ENCODE data around the gene HDGFL1.

HDGFL1 gene

DNA sequence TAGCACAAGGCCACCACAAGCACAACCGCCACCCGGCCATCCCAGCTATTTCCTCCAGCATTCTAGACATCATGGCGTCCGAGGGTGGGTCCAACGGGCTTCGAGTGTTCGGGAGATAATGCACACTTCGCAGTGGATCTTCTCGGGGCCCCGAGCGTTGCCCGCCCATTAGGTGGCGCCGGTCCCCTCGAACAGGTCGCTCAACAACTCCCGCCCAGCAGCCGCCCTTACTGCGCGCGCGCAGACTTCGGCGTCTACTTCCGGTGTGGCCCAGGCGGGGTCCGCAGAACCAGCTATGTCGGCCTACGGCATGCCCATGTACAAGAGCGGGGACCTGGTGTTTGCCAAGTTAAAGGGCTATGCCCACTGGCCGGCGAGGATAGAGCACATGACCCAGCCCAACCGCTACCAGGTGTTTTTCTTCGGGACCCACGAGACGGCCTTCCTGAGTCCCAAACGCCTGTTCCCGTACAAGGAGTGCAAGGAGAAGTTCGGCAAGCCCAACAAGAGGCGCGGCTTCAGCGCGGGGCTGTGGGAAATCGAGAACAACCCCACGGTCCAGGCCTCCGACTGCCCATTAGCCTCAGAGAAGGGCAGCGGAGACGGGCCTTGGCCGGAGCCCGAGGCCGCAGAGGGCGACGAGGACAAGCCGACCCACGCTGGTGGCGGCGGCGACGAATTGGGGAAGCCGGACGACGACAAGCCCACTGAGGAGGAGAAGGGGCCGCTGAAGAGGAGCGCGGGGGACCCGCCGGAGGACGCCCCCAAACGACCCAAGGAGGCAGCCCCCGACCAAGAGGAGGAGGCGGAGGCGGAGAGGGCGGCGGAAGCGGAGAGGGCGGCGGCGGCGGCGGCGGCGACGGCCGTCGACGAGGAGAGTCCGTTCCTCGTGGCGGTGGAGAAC is at the start of gene HDGFL1:
Gene HDGFL1 (plus strand): TSS at position 286 of the 904 bp plus-strand sequence. CDS start 10 bp downstream, at position 296.
- no peak within 1 kb of the TSS for H3K4me3 ChIP-seq (ENCODE audit: low read length)
- TF ChIP-seq ZNF274 (IDR thresholded peaks at IDR 0.05; ENCODE audit: low read depth, low read length) = no peak

DNA sequence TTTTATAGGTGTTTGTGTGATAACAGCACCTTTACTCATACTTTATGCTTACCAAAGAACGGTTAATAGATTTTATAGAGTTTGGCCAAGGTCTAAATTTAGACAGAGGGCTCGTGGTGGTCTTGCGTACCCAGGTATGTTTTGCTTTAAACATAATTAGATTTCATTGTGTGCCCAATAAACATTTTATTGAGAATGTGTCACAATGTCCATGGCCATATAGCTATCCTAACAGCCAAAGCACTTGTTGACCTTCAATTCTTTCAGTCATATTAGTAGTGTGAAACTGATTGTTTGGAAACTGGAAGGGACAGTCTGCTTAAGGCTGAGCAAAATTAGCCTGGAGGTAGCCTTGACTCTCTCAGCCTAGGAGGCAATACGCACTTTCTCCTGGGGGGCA is 48.3 kb upstream of the HDGFL1 start:
- H3K4me3 ChIP-seq (ENCODE audit: low read length) = no peak overlapping the region
- TF ChIP-seq ZNF274 (IDR thresholded peaks at IDR 0.05; ENCODE audit: low read depth, low read length) = no peak

DNA sequence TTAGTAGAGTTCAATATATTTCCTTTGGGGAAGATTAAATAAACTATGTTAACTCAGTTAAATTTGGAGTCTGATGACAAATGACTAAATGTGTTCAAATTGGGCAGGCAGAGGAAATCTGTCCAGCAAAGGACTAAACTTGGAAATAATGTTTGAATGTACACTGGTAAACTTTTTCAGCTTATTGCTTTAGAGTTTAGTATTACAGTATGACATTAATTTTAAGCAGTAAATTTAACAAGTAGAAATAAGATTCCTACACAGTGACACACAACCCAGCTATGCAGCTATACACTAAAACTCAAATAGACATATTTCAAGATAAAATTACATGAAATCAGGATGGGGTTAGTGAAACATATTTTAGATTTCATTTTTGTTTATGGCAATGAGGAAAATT is 42.6 kb upstream of the HDGFL1 start:
- no peak overlapping the region for H3K4me3 ChIP-seq (ENCODE audit: low read length)
- TF ChIP-seq ZNF274 (IDR thresholded peaks at IDR 0.05; ENCODE audit: low read depth, low read length) = no peak

DNA sequence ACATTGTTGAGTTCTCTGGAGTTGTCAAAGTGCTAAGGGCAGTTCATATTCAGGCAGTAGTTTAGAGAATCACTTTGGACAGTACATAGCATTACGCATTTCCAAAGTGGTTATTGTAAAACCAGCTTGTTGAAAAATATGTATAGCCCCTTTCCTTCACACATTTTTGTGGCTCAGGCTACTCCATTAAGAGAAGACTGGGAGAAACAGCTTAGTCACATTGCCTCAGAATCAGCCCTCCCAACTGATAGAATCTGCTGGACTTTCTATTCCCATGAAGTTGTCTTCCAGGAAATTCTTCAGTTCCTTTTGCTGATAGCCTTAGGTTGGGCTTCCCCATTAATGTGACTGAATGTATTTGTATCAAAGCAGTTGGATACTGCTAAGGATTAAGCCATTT is 39.5 kb upstream of the HDGFL1 start:
- TF ChIP-seq ZNF274 (IDR thresholded peaks at IDR 0.05; ENCODE audit: low read depth, low read length) = no peak
- no peak overlapping the region for H3K4me3 ChIP-seq (ENCODE audit: low read length)

DNA sequence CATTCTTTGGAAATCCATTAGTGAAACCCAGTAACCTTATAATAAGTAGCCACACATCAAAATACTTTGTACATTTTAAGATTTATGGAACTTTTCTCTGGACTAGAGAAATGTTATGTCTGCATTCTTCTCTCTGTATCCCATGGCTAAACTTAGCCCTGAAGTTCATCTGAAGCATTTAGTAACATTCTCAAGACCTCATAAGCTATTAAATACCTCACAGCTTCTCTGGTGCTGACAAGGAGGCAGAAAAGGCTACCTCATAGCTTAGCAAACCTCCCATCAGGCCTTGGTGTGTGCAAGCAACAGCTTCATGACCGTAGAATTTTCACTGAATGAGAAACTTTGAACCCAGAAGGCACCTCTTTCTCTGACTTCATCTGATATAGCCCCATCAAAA is 38.9 kb upstream of the HDGFL1 start:
- no peak overlapping the region for H3K4me3 ChIP-seq (ENCODE audit: low read length)
- no peak for TF ChIP-seq ZNF274 (IDR thresholded peaks at IDR 0.05; ENCODE audit: low read depth, low read length)

DNA sequence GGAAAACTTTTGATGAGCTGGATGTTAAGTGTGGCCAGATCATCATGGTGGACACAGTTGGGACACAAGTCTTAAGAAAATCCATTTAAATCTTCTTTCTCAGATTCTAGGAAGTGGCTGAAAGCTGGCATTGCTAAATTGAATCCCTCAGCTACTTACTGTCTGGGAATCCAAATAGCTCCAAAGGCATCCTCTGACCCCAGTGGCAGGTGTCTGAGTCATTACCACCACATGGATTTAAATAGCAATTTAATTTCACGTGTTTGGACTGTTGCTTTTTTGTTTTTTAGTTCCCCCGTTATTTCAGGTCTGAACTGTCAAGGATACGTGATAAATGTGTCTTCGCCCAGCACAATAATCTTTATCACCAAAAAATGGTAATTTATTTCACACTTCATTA is 33.2 kb upstream of the HDGFL1 start:
- H3K4me3 ChIP-seq (ENCODE audit: low read length) = no peak overlapping the region
- TF ChIP-seq ZNF274 (IDR thresholded peaks at IDR 0.05; ENCODE audit: low read depth, low read length) = no peak

DNA sequence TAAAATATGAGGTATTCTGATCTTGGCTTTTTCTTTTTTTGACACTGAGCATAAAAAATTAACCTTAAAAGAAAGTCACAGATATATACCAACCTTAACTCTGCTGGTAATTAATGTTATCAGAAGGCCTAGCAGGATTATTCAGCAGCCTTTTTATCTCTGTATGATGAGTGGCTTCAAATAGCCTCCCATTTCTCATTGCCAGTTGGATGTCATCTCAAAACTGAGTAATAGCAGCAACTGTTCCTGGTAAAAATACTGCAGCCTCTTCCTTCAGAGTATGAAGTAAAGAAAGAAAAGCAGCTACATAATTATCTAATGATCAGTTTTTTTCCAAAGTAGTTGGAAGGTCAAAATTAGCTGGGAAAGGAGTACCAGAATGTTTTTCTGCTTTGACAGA is 24.9 kb upstream of the HDGFL1 start:
- no peak overlapping the region for H3K4me3 ChIP-seq (ENCODE audit: low read length)
- no peak for TF ChIP-seq ZNF274 (IDR thresholded peaks at IDR 0.05; ENCODE audit: low read depth, low read length)

DNA sequence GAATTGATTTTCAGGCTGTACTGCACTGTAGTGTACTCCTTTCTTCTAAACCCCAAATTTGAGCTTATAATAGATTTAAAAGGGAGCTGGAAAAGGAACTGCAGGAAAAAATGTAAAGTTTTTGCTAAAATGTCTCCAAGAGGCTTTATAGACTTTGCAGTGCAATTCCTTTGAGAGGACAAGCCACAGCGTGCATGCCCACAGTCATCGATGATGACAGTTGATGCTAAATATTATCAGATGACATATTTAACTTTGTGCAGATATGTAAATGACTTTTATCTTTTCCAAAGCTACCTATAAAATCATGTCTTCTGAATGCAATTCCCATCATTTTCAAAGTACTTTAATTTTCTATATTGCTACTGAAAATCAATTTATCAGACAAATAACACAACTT is 24.3 kb upstream of the HDGFL1 start:
- H3K4me3 ChIP-seq (ENCODE audit: low read length) = no peak overlapping the region
- no peak for TF ChIP-seq ZNF274 (IDR thresholded peaks at IDR 0.05; ENCODE audit: low read depth, low read length)

DNA sequence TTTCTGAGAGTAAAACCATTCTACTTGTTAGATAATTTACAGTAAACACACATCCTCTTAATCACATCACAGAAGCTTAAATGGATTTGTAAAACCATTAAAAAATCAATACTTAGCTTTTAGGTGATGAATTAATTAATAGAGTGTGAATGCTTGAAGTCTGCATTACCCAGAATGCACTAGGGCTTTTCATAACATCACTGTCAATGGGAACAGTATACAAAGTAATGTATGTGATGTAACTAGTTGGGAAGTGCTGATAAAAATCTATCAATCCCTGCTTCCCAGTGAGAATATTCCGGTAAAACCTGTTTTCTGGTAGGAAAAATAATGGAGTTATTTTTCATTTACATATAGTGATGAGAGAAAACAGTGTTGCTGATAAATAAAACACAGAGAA is 23.1 kb upstream of the HDGFL1 start:
- H3K4me3 ChIP-seq (ENCODE audit: low read length) = no peak overlapping the region
- no peak for TF ChIP-seq ZNF274 (IDR thresholded peaks at IDR 0.05; ENCODE audit: low read depth, low read length)

DNA sequence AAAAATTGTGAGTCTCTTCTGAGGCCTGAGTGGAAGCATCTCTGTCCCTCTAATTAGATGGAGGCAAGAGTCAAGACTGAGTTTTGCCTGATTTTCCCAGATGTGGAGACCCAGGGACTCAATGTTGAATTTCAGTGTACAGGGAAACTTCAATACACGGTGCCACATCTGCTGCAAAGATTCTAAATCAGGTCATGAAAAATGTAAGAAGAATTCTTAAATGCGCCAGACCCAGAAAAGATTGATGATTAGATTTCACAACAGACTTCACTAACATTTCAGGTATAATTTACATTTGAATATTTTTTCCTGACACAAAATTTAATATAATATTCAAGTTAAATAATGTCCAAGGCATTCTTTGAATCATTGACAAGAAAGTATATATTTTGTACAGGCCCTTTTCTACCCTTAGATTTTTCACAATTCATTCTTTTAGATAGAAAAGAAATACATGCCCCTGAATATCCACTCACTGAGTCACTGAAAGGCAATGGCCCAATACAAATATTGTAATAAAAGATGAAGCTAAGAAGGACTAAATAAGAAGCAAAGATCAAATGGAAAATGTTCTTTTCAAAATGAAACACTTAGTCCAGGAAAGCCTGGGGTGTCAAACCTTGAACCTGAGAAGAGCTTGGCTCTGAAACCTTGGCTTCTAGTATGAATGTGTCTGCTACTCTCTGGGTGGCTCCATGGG is 18.2 kb upstream of the HDGFL1 start:
- H3K4me3 ChIP-seq (ENCODE audit: low read length) = no peak overlapping the region
- no peak for TF ChIP-seq ZNF274 (IDR thresholded peaks at IDR 0.05; ENCODE audit: low read depth, low read length)

DNA sequence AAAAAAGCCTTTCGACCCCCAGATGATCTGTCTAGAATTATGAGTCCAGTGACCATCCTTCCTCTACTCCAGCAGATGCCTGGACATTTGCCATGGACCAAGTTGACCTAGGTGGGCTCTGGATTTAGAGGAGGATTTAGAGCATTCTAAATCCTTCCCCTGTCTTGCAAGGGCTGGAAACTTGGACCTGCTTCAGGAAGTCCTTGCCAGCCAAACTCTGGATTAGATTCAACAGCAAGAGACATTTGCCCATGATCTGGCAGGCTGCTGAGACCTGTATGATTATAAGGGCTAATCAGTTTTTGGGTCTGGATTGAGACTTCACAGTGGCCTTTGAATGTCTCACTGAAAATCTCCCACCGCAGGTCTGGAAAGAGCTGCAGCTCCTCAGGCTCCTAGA is 13.1 kb upstream of the HDGFL1 start:
- TF ChIP-seq ZNF274 (IDR thresholded peaks at IDR 0.05; ENCODE audit: low read depth, low read length) = no peak
- H3K4me3 ChIP-seq (ENCODE audit: low read length) = no peak overlapping the region

DNA sequence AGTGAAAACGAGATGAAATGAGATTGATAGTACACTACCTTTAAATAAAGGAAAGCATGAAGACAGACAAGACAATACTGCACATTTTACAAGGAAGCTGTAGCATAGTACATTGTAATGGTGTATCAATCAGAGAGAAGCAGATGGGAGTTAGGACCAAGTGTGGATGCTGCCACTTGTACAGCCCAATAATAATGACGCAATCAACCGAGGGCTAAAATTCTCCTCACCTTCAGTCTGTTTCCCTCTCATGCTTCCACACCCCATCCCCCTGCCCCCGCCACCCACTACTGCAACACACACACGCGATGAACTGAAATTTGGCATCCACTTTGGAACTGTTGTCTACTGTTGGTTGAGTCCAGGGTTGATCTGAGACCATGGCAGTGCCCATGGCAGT is 12.4 kb upstream of the HDGFL1 start:
- TF ChIP-seq ZNF274 (IDR thresholded peaks at IDR 0.05; ENCODE audit: low read depth, low read length) = no peak
- H3K4me3 ChIP-seq (ENCODE audit: low read length) = no peak overlapping the region

DNA sequence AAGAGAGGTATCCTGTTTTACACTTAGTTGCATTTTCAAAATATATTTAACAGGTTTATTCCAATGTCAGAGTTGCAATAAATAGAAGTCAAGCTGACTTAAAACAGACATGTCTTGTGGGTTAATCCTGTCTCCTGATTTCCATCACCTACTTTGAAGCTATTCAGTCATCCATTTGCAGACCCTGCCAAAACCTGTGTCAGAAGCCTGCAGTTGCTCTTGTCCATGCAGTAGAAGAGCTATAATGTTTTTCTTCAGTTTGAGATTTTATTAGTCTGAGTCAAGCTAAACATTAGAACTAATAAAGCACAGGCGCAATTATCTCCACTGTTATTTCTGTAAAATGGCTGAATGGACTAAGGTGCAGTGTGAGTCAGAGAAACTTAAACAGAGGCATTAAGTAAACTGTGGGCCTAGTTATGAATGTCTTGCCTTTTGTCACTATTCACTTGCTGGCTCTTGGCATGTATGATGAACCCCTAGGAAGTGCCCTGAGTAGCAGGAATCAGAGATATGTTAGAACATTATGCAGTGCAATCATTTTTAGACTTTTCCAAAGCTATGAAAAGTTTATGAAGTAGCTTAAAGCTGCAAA is 11.0 kb upstream of the HDGFL1 start:
- no peak for TF ChIP-seq ZNF274 (IDR thresholded peaks at IDR 0.05; ENCODE audit: low read depth, low read length)
- no peak overlapping the region for H3K4me3 ChIP-seq (ENCODE audit: low read length)

DNA sequence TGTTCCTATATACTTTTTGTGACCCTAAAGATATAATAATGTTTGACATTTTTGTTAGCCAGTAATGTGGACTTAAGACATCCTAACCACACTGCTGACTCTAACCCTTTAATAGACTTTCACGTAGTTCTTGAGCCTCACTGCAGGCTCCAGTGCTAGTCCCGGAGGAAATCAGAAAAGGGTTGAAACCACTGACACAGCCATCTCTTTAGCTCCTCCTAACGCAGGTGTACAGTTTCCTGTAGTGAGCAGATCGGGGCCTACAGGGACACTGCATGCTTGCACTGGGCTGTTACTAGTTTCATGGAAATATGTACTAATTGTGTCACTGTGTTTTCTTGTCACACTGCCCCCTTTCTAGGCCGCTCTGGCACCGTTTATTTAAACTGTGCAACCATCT is 512 bp upstream of the HDGFL1 start:
- no peak overlapping the region for H3K4me3 ChIP-seq (ENCODE audit: low read length)
- TF ChIP-seq ZNF274 (IDR thresholded peaks at IDR 0.05; ENCODE audit: low read depth, low read length) = no peak

DNA sequence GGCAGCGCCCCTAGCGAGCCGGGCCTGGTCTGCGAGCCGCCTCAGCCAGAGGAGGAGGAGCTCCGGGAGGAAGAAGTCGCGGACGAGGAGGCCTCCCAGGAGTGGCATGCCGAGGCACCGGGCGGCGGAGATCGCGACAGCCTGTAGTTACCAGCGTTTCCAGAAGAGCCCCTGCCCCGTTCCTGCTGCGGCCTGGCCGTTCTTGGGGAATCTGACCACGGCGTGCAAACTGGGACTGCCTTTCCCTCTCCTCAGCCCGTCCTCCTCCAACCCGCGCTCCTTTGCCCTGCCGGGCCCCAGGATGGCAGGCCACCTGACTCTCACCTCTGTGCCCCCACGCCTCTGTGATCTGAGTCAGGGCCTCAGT is 802 bp downstream of the HDGFL1 start:
- TF ChIP-seq ZNF274 (IDR thresholded peaks at IDR 0.05; ENCODE audit: low read depth, low read length) = no peak
- no peak overlapping the region for H3K4me3 ChIP-seq (ENCODE audit: low read length)

Measured in GM08714 (cell line).